NCI-H748 treated with DMSO at 0.1 percent for 48 hours (cell line): Measurements from ENCODE around the gene ARFIP1.

Source experiments
- DNase-seq: peaks from one replicate; lab custom pipeline; 2025; lab: John Stamatoyannopoulos, UW

ARFIP1 gene

GRCh38 chr4:152938237-152938947, 158.6 kb downstream of the ARFIP1 start:
- DNase-seq: no peak

DNA sequence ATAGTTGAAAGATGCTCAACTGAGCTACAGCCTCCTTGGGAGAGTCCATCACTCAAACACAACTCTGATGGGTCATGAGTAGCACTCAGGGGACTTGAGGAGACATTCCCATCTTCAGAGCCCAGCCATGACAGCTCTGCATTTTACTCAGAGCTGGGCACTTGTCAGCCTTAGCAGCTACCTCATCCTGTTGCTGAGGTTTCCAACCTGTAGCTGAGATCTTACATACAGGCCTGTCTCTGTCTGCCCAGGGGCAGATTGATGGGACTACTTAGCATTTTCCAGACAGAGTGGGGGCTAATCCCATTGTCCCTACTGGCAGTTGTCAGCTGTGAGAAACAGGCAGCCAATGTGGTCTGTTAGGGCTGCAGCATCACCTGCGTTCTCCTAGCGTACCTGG, 159.9 kb downstream of the ARFIP1 start:
- no peak for DNase-seq

GRCh38 chr4:152940461-152940860, 160.7 kb downstream of the ARFIP1 start:
- no peak for DNase-seq

- no peak for DNase-seq
Observed at GRCh38 chr4:152941411-152941810, 161.7 kb downstream of the ARFIP1 start.

GRCh38 chr4:152942346-152942745, 162.6 kb downstream of the ARFIP1 start:
- DNase-seq: no peak

- DNase-seq: no peak
Observed at GRCh38 chr4:152943672-152944071, 163.9 kb downstream of the ARFIP1 start.

DNA sequence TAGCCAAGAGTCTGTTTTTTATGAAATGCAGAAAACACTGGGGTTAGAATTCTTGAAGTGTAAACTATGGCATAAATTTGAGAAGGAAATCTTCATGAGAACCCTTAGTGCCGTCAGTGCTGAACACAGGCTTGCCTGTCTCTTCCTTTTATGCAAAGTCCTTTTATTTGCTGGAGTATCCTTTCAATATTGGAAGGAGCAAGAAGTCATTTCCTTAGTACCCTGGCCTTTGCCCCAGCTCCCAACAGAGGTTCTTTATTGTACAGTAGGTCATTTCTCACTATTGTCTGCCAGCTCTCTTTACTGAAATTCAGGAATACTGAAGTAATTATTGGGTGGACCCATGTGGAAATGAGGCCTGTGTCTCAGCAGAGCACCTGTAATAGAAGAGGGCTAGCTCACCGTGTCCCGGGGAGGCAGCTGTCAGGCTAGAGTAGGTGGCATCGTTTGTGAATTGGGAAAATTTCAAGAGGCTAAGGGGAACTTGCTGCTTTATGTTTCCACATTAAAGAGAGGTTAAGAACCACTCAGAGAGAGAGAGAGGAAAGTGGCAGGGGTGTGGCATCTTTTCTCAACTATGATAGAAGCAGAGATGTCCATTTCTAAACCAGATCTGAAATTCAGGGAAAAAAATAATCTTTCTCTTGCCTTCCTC, 165.0 kb downstream of the ARFIP1 start:
- no peak for DNase-seq

- DNase-seq: no peak
Observed at GRCh38 chr4:152945639-152946038, 165.9 kb downstream of the ARFIP1 start.

- no peak for DNase-seq
Observed at GRCh38 chr4:152946446-152946845, 166.7 kb downstream of the ARFIP1 start.

GRCh38 chr4:152947311-152947710, 167.6 kb downstream of the ARFIP1 start:
- DNase-seq: no peak

DNA sequence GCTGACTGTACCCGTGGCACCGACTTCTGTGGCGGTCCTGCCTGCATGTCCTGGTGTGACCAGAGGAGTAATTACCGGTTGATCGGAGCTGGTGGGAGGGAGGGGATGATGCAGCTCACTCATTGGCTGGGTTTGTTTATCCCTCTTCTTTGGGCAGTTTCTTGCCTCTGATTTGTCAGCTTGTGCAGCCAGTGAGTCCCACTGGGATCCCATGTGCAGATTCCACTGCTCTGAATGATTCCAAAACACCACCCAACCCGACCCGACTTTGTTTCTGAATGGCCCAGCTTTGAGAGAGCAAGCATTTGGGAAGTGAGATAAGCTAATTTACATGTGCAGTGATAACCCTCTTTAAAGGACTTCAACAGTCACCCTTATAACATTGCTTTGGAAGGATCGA, 170.2 kb downstream of the ARFIP1 start:
- no peak for DNase-seq

DNA sequence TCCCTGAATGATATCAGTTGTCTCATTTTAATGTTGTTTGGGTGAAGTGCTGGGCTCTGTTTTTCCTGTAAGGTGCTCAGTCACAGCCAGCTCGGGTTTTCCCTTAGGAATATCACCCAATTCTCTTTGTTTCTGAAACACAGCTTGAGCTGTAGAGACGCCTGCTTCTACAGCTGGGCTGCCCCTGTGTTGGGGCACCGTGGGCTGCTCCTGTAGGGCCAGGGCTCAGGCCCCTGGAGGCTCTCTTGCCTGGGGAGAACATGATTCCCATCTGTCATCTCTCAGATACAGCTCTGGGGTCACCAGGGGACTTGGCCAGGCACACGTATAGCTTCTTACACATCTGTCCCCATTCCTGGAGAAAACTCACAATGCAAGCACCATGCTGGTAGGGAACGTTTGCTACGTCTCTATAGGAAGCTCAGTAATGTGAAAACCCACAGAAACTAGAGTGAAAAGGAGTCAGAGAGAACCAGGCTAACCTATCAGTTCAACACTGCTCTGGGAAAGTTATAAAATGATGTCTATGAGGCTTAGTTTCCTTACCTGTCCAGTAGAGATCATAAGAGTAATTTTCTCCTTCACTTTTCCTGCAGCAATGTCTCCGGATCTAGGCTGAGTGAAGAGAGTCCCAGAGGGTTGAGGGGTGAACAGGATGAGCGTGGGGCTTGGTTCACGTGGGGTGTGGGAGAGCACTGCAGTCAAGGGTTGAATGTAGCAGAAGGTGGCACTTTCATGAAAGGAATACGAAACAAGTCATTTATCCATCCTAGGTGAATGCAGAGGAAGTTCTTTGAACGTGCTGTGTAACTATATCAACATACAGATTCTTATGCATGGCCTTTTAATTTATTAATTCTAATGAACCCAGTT, 170.9 kb downstream of the ARFIP1 start:
- DNase-seq: no peak

- DNase-seq: no peak
Observed at GRCh38 chr4:152951348-152951747, 171.6 kb downstream of the ARFIP1 start.

- no peak for DNase-seq
Observed at GRCh38 chr4:152953514-152953913, 173.8 kb downstream of the ARFIP1 start.

DNA sequence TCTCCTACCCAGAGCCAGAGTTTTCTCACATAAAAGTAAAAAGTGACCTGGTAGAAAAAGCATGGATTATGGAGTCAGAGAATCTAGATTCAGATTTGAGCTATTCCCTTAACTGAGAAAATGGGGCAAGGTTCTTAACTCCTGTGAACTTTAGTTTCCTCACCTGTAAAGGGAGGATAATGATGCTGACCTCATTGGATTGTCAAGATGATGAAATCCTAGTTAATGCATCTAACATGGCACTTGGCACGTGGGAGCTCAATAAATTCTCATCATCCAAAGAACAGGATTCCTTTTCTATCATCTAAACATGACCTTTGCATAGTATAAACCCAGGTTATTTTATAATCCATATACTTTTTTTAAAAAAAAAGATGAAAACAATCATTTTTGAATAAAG, 175.0 kb downstream of the ARFIP1 start:
- no peak for DNase-seq

DNA sequence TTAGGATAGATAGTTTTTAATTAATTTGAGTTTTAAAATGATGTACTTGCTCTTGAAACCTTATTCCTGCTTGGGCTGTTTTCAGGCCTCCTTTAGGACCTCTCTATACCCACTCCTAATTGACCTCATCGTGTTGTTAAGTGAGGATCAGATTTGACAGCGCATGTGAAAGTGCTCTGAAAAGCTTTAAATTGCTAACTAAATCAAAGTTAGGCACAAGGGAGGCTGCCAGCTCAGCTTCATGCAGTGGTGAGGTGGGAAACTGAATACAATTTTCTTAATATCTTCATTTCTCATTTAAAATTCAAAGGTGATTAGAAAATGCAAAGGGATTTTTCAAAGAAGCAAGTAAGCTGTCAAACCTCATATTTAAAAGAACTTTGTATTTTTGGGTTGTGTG, 176.4 kb downstream of the ARFIP1 start:
- DNase-seq: no peak

DNA sequence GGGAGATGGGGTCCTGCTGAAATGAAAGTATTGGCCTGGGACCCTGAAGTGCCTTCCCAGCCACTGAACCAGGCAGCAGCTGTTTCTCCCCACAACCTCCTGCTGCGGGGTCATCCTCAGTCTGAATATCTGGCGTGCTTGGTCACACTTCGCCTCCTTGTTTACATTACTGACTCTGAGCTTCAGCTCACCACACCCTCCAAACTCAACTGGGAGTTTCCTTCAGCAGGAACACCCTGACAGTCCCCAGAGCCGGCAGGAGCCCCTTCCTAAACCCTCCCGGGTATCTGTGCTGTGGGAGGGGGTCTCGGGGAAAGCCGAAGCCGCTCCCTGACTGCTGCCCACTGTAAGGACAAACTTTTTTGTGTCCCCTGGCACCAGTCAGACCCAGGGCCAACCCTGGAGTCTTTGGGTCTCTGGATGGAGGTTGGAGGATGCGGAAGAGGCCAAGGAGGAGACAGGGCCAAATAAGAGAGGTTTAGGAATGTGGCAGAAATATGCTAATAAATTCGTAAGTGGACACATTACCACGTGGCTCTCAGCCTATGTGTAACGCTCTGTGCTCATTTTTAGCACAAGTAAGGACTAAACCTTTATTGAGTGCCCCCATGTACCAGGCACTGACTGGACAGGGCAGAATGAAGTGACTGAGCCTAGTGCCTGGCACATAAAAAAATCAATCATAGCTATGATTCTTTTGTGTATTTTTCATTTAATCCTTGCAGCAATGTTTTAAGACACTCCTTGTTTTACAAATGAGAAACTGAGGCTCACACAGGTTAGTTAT, 177.1 kb downstream of the ARFIP1 start:
- no peak for DNase-seq

DNA sequence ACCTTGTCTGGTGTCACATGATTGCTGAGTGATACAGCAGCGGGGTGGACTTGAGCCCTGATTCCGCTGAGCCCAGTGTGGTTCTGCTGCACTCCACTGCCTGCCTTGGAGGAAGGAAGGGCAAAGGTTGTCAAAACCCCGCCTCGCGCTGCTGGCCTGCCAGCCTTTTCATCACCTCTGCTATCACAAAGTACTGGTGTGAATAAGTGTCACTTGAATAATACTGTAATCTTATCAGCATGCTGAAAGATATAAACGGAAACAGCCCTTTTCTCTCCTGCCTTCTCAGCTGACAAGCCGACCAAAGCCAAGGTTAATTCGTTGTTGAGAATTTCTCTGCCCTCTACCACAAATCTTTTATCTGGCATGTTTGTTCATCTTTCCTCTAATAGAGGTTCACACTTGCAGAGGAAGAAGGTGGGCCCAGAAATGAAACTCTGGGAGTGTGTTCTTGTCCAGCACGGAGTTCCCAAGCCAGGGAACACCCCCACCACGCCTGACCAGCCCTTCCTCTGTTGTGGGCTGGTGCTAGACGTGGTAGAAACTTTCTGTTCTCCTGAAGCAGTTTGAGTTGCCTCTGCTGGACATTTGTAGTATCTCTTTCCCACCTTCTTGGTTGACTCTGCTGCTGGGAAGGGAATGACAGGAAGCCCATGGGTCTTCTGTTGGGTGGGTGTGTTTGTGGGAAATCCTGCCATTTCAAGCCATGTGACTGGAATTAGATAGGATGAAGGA, 177.8 kb downstream of the ARFIP1 start:
- no peak for DNase-seq

GRCh38 chr4:152959080-152959479, 179.3 kb downstream of the ARFIP1 start:
- DNase-seq: no peak

DNA sequence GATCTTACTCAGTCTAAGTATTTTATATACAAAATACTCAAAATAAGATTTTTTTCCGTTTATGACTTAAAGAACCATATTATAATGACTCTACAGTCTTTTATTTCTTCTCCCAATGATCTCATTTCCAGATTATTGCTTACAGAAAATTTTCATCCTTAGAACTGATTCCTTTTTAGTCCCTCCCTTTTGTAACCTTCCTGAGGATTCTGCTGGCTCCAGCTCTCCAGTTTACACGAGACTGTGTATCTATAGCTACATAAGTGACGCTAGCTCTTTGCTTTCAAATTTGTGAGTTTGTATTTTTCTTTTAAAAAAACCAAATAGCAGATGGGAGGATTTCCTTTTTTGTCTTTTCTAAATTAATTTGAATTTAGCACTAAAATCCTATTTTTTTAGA, 180.3 kb downstream of the ARFIP1 start:
- no peak for DNase-seq

DNA sequence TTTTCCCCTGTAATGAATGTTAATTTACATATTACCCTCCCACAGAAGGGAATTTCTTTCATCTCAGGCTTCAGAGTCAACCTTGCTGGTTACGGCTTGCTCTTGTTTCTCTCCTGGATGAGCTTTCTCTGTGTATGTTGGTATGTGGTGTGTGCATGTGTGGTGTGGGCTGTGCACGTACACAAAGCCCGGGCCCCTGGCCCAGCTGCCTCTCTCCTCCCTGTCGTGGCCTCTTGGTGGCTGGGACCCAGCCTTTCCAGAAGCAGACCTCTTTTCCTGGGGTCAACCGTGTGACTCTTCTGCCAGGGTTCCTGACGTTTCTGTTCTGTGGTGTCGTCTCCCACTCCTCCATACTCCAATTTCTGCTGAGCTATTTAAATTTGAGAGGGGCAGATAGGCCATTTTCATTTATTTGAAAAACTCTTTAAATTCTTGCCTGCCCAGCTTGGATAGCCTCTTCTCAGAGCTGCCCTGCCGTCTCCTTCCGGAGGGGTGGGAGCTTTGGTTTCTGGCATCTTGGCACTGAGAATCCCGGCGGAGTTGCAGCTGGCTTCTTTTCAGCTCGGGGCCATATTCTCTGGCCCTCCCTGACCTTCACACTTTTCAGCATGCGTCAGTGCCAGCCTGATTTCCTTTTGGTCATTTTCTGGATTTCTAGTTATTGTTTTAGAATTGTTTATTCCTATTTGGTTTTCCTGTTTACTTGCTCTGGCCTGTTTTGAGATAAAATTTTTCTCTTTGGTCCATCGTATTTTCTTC, 181.4 kb downstream of the ARFIP1 start:
- DNase-seq: no peak
